Panc1 (cell line): ENCODE results near the gene FYN. TPM values are rescaled to one million over a fixed set of nuclear protein-coding genes. Genes with fewer than 3 reads are reported as not detected.

Source experiments
- ATAC-seq: fragments of 200-7000 bp; cut with Tn5 transposase; 2 replicates; pipeline ENCODE4 v1.9.1; 2020; ENCODE audit warnings: mild to moderate bottlenecking, moderate library complexity
- BruUV-seq: library from RNA; stranded (reverse); fragments of 400-500 nt; replicated peaks from 2 replicates; lab custom pipeline; 2021; lab: Mats Ljungman, UMichigan
- CTCF ChIA-PET: fragments of 300-600 bp; sonication (Branson Sonifier 250); formaldehyde crosslinking; loops from one replicate; lab custom pipeline; 2022; ENCODE audit warnings: antibody characterized with exemption; lab: Charles Lee
- POLR2A ChIA-PET: fragments of 300-600 bp; sonication (Branson Sonifier 250); formaldehyde crosslinking; loops from one replicate; lab custom pipeline; 2022; ENCODE audit warnings: antibody characterized with exemption; lab: Charles Lee
- DNase-seq: peaks from one replicate; pipeline ENCODE4 v3.0.0-alpha.2; 2010; ENCODE audit warnings: low read depth, low spot score
- H3K27ac ChIP-seq: 2 replicates; pipeline ENCODE4 v1.5.1; 2011; ENCODE audit warnings: mild to moderate bottlenecking, low read length, inconsistent platforms
- H3K27me3 ChIP-seq: fragments of 200-500 bp; sonication (Bioruptor generic); 2 replicates; pipeline ENCODE4 v1.6.0; 2014; ENCODE audit warnings: low read length, inconsistent platforms; ENCODE audit not compliant: control insufficient read depth, insufficient read depth
- H3K36me3 ChIP-seq: fragments of 200-500 bp; sonication (Bioruptor generic); 2 replicates; pipeline ENCODE4 v1.5.1; 2014; ENCODE audit warnings: inconsistent platforms, mild to moderate bottlenecking, low read length, moderate library complexity; ENCODE audit not compliant: control insufficient read depth, insufficient read depth
- H3K4me1 ChIP-seq: 2 replicates; pipeline ENCODE4 v1.5.1; 2011; ENCODE audit warnings: inconsistent platforms, mild to moderate bottlenecking, low read length, moderate library complexity; ENCODE audit not compliant: control insufficient read depth, insufficient read depth
- H3K4me3 ChIP-seq, 2 experiments: 2 replicates each; pipeline ENCODE4 v1.5.1; 2011 to 2012; ENCODE audit warnings: low read depth in 2 of 2, low read length in 2 of 2, mild to moderate bottlenecking in 2 of 2, inconsistent platforms in 1 of 2, moderate library complexity in 1 of 2
- H3K9me3 ChIP-seq: fragments of 200-500 bp; sonication (Bioruptor generic); 2 replicates; pipeline ENCODE4 v1.5.1; 2014; ENCODE audit warnings: low read depth, mild to moderate bottlenecking, inconsistent platforms, low read length, moderate library complexity; ENCODE audit not compliant: control insufficient read depth, insufficient read depth
- POLR2AphosphoS5 ChIP-seq: IDR thresholded peaks from 2 replicates; pipeline ENCODE4 v1.6.1; 2012; ENCODE audit warnings: mild to moderate bottlenecking, low read depth, low read length, moderate library complexity
- SIN3A ChIP-seq: IDR thresholded peaks from 2 replicates; pipeline ENCODE4 v1.6.1; 2012; ENCODE audit warnings: low read depth, mild to moderate bottlenecking, low read length, moderate library complexity, borderline replicate concordance; ENCODE audit not compliant: insufficient read depth
- TCF7L2 ChIP-seq: IDR thresholded peaks from 2 replicates; pipeline ENCODE4 v1.6.1; 2011; ENCODE audit warnings: mild to moderate bottlenecking, low read depth, low read length, inconsistent platforms
- in situ Hi-C: cut with HindIII; loops from 2 replicates; pipeline ENCODE4 v1.10.0; 2016; ENCODE audit warnings: low sequenced_read_pairs, low pct_unique_long_range_greater_than_20kb
- intact Hi-C: fragments of 100-400 bp; cut with micrococcal nuclease; formaldehyde crosslinking; loops from one replicate; pipeline ENCODE4 v1.10.0; 2022; ENCODE audit not compliant: unreplicated experiment
- total RNA-seq: library from RNA; stranded (reverse); gene quantifications from one replicate; pipeline ENCODE4 v1.2.1, GENCODE V29; 2021; ENCODE audit not compliant: unreplicated experiment
- TF ChIP-seq, protein P1 (sequence below): fragments of 450-650 bp; IDR thresholded peaks from 2 replicates; pipeline ENCODE4 v1.5.1; 2017; ENCODE audit warnings: mild to moderate bottlenecking
- TF ChIP-seq, protein P2 (sequence below), 2 experiments: IDR thresholded peaks; 2 replicates each; pipeline ENCODE4 v1.6.1; 2011 to 2012; ENCODE audit warnings: low read depth in 2 of 2, control low read depth in 1 of 2, low read length in 1 of 2, mild to moderate bottlenecking in 1 of 2, moderate library complexity in 1 of 2; ENCODE audit not compliant: insufficient read depth in 1 of 2

FYN gene
- total RNA-seq, 1 experiment from 2014 or later: 4.2 TPM

DNA sequence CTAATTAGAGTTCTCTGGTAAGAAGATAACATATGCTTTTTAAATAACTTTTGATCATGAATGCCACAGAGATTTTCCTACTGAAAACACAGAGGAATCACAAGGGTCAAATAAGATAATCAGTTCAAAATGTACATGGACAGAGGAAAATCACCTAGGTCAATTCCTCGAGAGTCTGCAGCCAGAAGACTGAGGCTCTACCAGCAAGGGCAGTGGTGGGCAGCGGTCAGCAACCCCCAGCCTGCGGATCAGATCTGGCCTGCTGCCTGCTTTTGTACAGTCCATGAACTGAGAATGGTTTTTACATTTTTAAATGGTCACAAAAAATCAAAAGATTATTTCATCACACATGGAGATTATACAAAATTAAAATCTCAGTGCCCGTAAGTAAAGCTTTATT is 79.0 kb downstream of the FYN start:
- DNase-seq (no peak), ATAC-seq (no peak)
- Histone ChIP-seq H3K36me3 (no peaks in the 10 kb centered on the region), H3K4me3 (no peak overlapping the region), H3K4me1 (no peaks in the 10 kb centered on the region), H3K27me3 (no peaks in the 10 kb centered on the region; the same call in 1 of the 2 replicates), H3K9me3 (no peaks in the 10 kb centered on the region), H3K27ac (no peak overlapping the region)
- TF ChIP-seq, protein P1, sequence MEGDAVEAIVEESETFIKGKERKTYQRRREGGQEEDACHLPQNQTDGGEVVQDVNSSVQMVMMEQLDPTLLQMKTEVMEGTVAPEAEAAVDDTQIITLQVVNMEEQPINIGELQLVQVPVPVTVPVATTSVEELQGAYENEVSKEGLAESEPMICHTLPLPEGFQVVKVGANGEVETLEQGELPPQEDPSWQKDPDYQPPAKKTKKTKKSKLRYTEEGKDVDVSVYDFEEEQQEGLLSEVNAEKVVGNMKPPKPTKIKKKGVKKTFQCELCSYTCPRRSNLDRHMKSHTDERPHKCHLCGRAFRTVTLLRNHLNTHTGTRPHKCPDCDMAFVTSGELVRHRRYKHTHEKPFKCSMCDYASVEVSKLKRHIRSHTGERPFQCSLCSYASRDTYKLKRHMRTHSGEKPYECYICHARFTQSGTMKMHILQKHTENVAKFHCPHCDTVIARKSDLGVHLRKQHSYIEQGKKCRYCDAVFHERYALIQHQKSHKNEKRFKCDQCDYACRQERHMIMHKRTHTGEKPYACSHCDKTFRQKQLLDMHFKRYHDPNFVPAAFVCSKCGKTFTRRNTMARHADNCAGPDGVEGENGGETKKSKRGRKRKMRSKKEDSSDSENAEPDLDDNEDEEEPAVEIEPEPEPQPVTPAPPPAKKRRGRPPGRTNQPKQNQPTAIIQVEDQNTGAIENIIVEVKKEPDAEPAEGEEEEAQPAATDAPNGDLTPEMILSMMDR: no peak
- TF ChIP-seq, protein P2, sequence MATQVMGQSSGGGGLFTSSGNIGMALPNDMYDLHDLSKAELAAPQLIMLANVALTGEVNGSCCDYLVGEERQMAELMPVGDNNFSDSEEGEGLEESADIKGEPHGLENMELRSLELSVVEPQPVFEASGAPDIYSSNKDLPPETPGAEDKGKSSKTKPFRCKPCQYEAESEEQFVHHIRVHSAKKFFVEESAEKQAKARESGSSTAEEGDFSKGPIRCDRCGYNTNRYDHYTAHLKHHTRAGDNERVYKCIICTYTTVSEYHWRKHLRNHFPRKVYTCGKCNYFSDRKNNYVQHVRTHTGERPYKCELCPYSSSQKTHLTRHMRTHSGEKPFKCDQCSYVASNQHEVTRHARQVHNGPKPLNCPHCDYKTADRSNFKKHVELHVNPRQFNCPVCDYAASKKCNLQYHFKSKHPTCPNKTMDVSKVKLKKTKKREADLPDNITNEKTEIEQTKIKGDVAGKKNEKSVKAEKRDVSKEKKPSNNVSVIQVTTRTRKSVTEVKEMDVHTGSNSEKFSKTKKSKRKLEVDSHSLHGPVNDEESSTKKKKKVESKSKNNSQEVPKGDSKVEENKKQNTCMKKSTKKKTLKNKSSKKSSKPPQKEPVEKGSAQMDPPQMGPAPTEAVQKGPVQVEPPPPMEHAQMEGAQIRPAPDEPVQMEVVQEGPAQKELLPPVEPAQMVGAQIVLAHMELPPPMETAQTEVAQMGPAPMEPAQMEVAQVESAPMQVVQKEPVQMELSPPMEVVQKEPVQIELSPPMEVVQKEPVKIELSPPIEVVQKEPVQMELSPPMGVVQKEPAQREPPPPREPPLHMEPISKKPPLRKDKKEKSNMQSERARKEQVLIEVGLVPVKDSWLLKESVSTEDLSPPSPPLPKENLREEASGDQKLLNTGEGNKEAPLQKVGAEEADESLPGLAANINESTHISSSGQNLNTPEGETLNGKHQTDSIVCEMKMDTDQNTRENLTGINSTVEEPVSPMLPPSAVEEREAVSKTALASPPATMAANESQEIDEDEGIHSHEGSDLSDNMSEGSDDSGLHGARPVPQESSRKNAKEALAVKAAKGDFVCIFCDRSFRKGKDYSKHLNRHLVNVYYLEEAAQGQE (IDR thresholded peaks at IDR 0.05; ENCODE audit: insufficient read depth in 1 of 2, low read depth in 2 of 2, low read length in 1 of 2): no peak
- no peak for TF ChIP-seq SIN3A
- no peak for TF ChIP-seq TCF7L2
- TF ChIP-seq POLR2AphosphoS5: no peak
- BruUV-seq: no TSS peak
- CTCF ChIA-PET: interaction anchor here (0.6 kb wide), 1 partner anchor 1861 kb away, joined by 3 read pairs; no protein-coding TSS in a partner anchor
- in situ Hi-C loops (no loop called here), intact Hi-C loops (no loop called here)
- POLR2A ChIA-PET: no interaction called here

DNA sequence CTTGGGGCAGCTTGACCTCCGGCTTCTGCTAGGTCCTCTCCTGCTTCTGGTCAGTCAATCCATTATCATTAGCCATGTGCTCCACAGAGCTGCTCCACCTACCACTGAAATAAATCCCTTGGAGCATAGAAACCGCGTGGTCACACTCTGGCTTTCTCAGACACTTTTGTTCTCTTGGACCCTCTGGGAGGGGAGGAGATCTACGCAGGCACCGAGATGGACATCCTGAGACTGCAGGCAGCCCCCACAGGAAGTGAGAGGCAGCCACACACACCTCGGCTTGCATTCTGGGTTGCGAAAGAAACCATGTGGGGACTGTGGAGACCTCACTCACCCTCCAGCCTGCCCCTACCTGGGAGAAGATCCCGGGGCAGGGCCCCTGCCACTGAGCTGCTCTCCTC is 79.5 kb downstream of the FYN start:
- in situ Hi-C loops: no loop called here
- Histone ChIP-seq H3K9me3 (no peaks in the 10 kb centered on the region), H3K4me3 (no peak overlapping the region), H3K27ac (no peak overlapping the region), H3K27me3 (no peaks in the 10 kb centered on the region; the same call in 1 of the 2 replicates), H3K4me1 (no peaks in the 10 kb centered on the region), H3K36me3 (no peaks in the 10 kb centered on the region)
- ChIA-PET CTCF (no interaction called here), POLR2A (no interaction called here)
- intact Hi-C loops: no loop called here
- TF ChIP-seq, protein P1: no peak
- TF ChIP-seq POLR2AphosphoS5 (no peak), TCF7L2 (no peak)
- TF ChIP-seq, protein P2 (IDR thresholded peaks at IDR 0.05; ENCODE audit: insufficient read depth in 1 of 2, low read depth in 2 of 2, low read length in 1 of 2): no peak
- no TSS peak for BruUV-seq
- ATAC-seq (peak; percentile 57), DNase-seq (no peak)
